HEK293T (cell line): ENCODE data around the gene MCMBP.
"Not testable (repeated sequence)": the region's sequence is repeated elsewhere in the genome, so short reads cannot be mapped to it uniquely, and the experiment has no call there.

Experiments used
- BHLHE40 ChIP-seq: fragments of 450-650 bp; IDR thresholded peaks from 2 replicates; pipeline ENCODE4 v1.6.1; 2016; ENCODE audit warnings: mild to moderate bottlenecking, moderate library complexity, borderline replicate concordance
- ELF4 ChIP-seq: fragments of 450-650 bp; IDR thresholded peaks from 2 replicates; pipeline ENCODE4 v1.6.1; 2017; ENCODE audit warnings: antibody characterized with exemption
- FOXA1 ChIP-seq: fragments of 450-650 bp; IDR thresholded peaks from 2 replicates; pipeline ENCODE4 v1.6.1; 2016; ENCODE audit warnings: mild to moderate bottlenecking
- FOXK2 ChIP-seq: fragments of 450-650 bp; IDR thresholded peaks from 2 replicates; pipeline ENCODE4 v1.6.1; 2016; ENCODE audit warnings: mild to moderate bottlenecking
- FOXM1 ChIP-seq: fragments of 450-650 bp; IDR thresholded peaks from 2 replicates; pipeline ENCODE4 v1.6.1; 2017; ENCODE audit warnings: mild to moderate bottlenecking, borderline replicate concordance
- HDGF ChIP-seq: fragments of 450-650 bp; IDR thresholded peaks from 2 replicates; pipeline ENCODE4 v1.6.1; 2017; ENCODE audit warnings: antibody characterized with exemption, borderline replicate concordance
- LEF1 ChIP-seq: fragments of 450-650 bp; IDR thresholded peaks from 2 replicates; pipeline ENCODE4 v1.6.1; 2017; ENCODE audit warnings: mild to moderate bottlenecking, borderline replicate concordance
- NFRKB ChIP-seq: fragments of 450-650 bp; IDR thresholded peaks from 2 replicates; pipeline ENCODE4 v1.6.1; 2016; ENCODE audit warnings: mild to moderate bottlenecking, moderate library complexity
- SP1 ChIP-seq: fragments of 450-650 bp; IDR thresholded peaks from 2 replicates; pipeline ENCODE4 v1.6.1; 2017
- SUZ12 ChIP-seq: fragments of 450-650 bp; IDR thresholded peaks from 2 replicates; pipeline ENCODE4 v1.6.1; 2016; ENCODE audit warnings: mild to moderate bottlenecking
- ZNF384 ChIP-seq: fragments of 450-650 bp; IDR thresholded peaks from 2 replicates; pipeline ENCODE4 v1.6.1; 2016
- TF ChIP-seq, protein P1 (sequence below): fragments of 450-650 bp; IDR thresholded peaks from 2 replicates; pipeline ENCODE4 v1.6.1; 2016

DNA sequence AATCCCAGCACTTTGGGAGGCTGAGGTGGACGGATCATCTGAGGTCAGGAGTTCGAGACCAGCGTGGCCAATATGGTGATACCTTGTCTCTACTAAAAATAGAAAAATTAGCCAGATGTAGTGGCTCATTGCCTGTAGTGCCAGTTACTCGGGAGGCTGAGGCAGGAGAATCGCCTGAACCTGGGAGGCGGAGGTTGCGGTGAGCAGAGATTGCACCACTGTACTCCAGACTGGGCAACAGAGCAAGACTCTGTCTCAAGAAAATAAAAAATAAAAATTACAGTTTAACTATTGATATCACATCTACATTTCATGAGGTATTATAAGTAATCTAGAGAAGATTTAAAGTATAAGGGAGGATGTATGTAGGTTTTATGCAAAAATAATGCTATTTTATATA, 35.1 kb upstream of the MCMBP start:
- not testable (repeated sequence) for TF ChIP-seq SP1, SUZ12, ELF4, ZNF384, HDGF, FOXA1, BHLHE40, LEF1, FOXK2, FOXM1, NFRKB
- TF ChIP-seq, protein P1, sequence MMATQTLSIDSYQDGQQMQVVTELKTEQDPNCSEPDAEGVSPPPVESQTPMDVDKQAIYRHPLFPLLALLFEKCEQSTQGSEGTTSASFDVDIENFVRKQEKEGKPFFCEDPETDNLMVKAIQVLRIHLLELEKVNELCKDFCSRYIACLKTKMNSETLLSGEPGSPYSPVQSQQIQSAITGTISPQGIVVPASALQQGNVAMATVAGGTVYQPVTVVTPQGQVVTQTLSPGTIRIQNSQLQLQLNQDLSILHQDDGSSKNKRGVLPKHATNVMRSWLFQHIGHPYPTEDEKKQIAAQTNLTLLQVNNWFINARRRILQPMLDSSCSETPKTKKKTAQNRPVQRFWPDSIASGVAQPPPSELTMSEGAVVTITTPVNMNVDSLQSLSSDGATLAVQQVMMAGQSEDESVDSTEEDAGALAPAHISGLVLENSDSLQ, result not testable (repeated sequence)
